ENCODE results near the gene PPEF2.

DNA sequence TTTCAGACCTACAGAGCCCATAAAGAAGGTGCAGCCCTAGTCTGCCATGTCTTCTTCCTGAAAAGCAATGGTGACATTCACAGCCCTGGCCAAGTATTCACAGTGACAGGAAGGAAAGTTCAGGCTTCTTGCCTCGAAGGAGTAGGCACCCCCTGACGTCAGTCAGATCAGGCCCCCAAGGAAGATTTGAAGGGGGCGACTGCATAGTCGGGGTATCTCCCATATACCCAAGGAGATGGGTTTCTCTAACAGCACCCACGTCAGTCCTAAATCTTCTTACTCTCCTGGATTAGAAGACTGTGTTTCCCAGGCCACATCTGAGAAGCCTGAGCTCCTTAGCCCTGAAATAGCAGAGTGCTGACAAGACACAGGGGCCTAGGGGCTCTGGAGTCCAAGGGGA is at the start of gene PPEF2:
- TF ChIP-seq CTCF (IDR thresholded peaks at IDR 0.05): no peak
- TF ChIP-seq POLR2A (IDR thresholded peaks at IDR 0.05): no peak

All from thyroid gland (tissue), 4 donors.